PC-3 (cell line): ENCODE results near the gene PRTN3. TPM values are rescaled to one million over a fixed set of nuclear protein-coding genes. Genes with fewer than 3 reads are reported as not detected.

Experiments
- ATAC-seq: fragments of 200-7000 bp; cut with Tn5 transposase; 2 replicates; pipeline ENCODE4 v1.9.1; 2020; ENCODE audit warnings: mild to moderate bottlenecking, moderate library complexity
- BruUV-seq: library from RNA; stranded (reverse); fragments of 400-500 nt; replicated peaks from 2 replicates; lab custom pipeline; 2021; lab: Mats Ljungman, UMichigan
- CTCF ChIA-PET: fragments of 300-600 bp; sonication (Branson Sonifier 250); formaldehyde crosslinking; loops from one replicate; lab custom pipeline; 2022; ENCODE audit warnings: antibody characterized with exemption; lab: Charles Lee
- POLR2A ChIA-PET: fragments of 300-600 bp; sonication (Branson Sonifier 250); formaldehyde crosslinking; loops from one replicate; lab custom pipeline; 2022; ENCODE audit warnings: antibody characterized with exemption; ENCODE audit not compliant: unreplicated experiment; lab: Charles Lee
- DNase-seq: peaks from one replicate; pipeline ENCODE4 v3.0.0-alpha.2; 2015
- H2AFZ ChIP-seq: fragments of 300-600 bp; sonication (generic); 2 replicates; pipeline ENCODE4 v1.6.0; 2016; ENCODE audit warnings: antibody characterized with exemption, low read length
- H3F3A ChIP-seq: fragments of 300-600 bp; sonication (generic); one replicate; pipeline ENCODE4 v1.6.0; 2017; ENCODE audit warnings: antibody characterized with exemption, low read length, control low read depth, mild to moderate bottlenecking; ENCODE audit not compliant: unreplicated experiment
- H3K27ac ChIP-seq: fragments of 300-600 bp; sonication (generic); 2 replicates; pipeline ENCODE4 v1.5.1; 2016; ENCODE audit warnings: mild to moderate bottlenecking, low read length
- H3K27me3 ChIP-seq: fragments of 300-600 bp; sonication (generic); 2 replicates; pipeline ENCODE4 v1.6.1; 2016; ENCODE audit warnings: low read length, mixed read lengths
- H3K36me3 ChIP-seq: fragments of 300-600 bp; sonication (generic); 2 replicates; pipeline ENCODE4 v1.6.1; 2016; ENCODE audit warnings: low read depth, mixed run types, low read length, mixed read lengths
- H3K4me1 ChIP-seq: fragments of 300-600 bp; sonication (generic); 2 replicates; pipeline ENCODE4 v1.5.1; 2016; ENCODE audit warnings: low read length; ENCODE audit not compliant: insufficient read depth
- H3K4me2 ChIP-seq: fragments of 300-600 bp; sonication (generic); 2 replicates; pipeline ENCODE4 v1.6.0; 2016; ENCODE audit warnings: low read length
- H3K4me3 ChIP-seq: fragments of 300-600 bp; sonication (generic); 2 replicates; pipeline ENCODE4 v1.5.1; 2016; ENCODE audit warnings: mild to moderate bottlenecking, low read length, mixed read lengths
- H3K79me2 ChIP-seq: fragments of 300-600 bp; sonication (generic); 2 replicates; pipeline ENCODE4 v1.6.1; 2017; ENCODE audit warnings: low read length, mixed read lengths
- H3K9ac ChIP-seq: fragments of 300-600 bp; sonication (generic); 2 replicates; pipeline ENCODE4 v1.6.0; 2016; ENCODE audit warnings: mild to moderate bottlenecking, low read length
- H3K9me2 ChIP-seq: fragments of 300-600 bp; sonication (generic); replicated peaks from 2 replicates; pipeline ENCODE4 v1.6.1; 2016; ENCODE audit warnings: mixed run types, low read length, mixed read lengths
- H3K9me3 ChIP-seq: fragments of 300-600 bp; sonication (generic); 2 replicates; pipeline ENCODE4 v1.6.1; 2016; ENCODE audit warnings: low read length, mixed read lengths
- H4K20me1 ChIP-seq: fragments of 300-600 bp; sonication (generic); 2 replicates; pipeline ENCODE4 v1.6.1; 2016; ENCODE audit warnings: low read length, mixed read lengths
- CTCF ChIP-seq: fragments of 300-600 bp; sonication (generic); conservative IDR thresholded peaks from 2 replicates; pipeline ENCODE4 v1.5.1; 2017; ENCODE audit warnings: antibody characterized with exemption, low read depth, mild to moderate bottlenecking, low read length
- EZH2 ChIP-seq: fragments of 300-600 bp; sonication (generic); IDR thresholded peaks from one replicate; pipeline ENCODE4 v1.6.1; 2017; ENCODE audit warnings: antibody characterized with exemption, mild to moderate bottlenecking, low read length; ENCODE audit not compliant: unreplicated experiment
- EZH2phosphoT487 ChIP-seq: fragments of 300-600 bp; sonication (generic); IDR thresholded peaks from 2 replicates; pipeline ENCODE4 v1.6.1; 2018; ENCODE audit warnings: mild to moderate bottlenecking, antibody characterized with exemption, low read length, borderline replicate concordance
- intact Hi-C: fragments of 100-400 bp; cut with micrococcal nuclease; formaldehyde crosslinking; loops from 2 replicates; pipeline ENCODE4 v1.9.0; 2023
- total RNA-seq: library from RNA; depleted of rRNA; stranded (reverse); fragments of >200 nt; gene quantifications from 2 replicates; pipeline ENCODE4 v1.2.3, GENCODE V29; 2014

PRTN3 gene
- total RNA-seq, 1 experiment from 2014 or later: 0.29 TPM

GRCh38 chr19:812049-812746 is 28.6 kb upstream of the PRTN3 start:
- no peak for DNase-seq
- no peak overlapping the region for H3K4me3 ChIP-seq
- no peaks in the 10 kb centered on the region for H3K9me3 ChIP-seq
- intact Hi-C loops: no loop called here
- H4K20me1 ChIP-seq: peaks cover 12% of the 10 kb centered on the region
- H3K27ac ChIP-seq: no peak overlapping the region
- CTCF ChIA-PET: no interaction called here
- no peak for ATAC-seq
- no peaks in the 10 kb centered on the region for H3K27me3 ChIP-seq
- no peak overlapping the region for H3K9ac ChIP-seq
- no peak overlapping the region for H2AFZ ChIP-seq
- no TSS peak for BruUV-seq
- H3K4me1 ChIP-seq: no peaks in the 10 kb centered on the region
- TF ChIP-seq CTCF (no peak), EZH2 (no peak), EZH2phosphoT487 (no peak)
- peaks cover 31% of the 10 kb centered on the region for H3K36me3 ChIP-seq
- no peaks in the 10 kb centered on the region for H3F3A ChIP-seq
- POLR2A ChIA-PET: no interaction called here
- no peaks in the 10 kb centered on the region for H3K9me2 ChIP-seq
- peaks cover 9% of the 10 kb centered on the region for H3K79me2 ChIP-seq
- H3K4me2 ChIP-seq: no peak overlapping the region

- intact Hi-C loops: no loop called here
- H3K27me3 ChIP-seq: no peaks in the 10 kb centered on the region
- no peaks in the 10 kb centered on the region for H3K4me1 ChIP-seq
- H3K36me3 ChIP-seq: peaks cover 25% of the 10 kb centered on the region
- no peak for ATAC-seq
- H4K20me1 ChIP-seq: peaks cover 7% of the 10 kb centered on the region
- H3K9me3 ChIP-seq: no peaks in the 10 kb centered on the region
- ChIA-PET CTCF (no interaction called here), POLR2A (no interaction called here)
- no peak overlapping the region for H2AFZ ChIP-seq
- no peak overlapping the region for H3K27ac ChIP-seq
- TF ChIP-seq EZH2phosphoT487 (no peak), CTCF (no peak), EZH2 (no peak)
- H3K9me2 ChIP-seq: no peaks in the 10 kb centered on the region
- H3K79me2 ChIP-seq: peaks cover 3% of the 10 kb centered on the region; the same call in 1 of the 2 replicates
- no peak overlapping the region for H3K4me2 ChIP-seq
- no peak overlapping the region for H3K4me3 ChIP-seq
- no peak for DNase-seq
- no peaks in the 10 kb centered on the region for H3F3A ChIP-seq
- no peak overlapping the region for H3K9ac ChIP-seq
- BruUV-seq: no TSS peak
Measured at GRCh38 chr19:812747-813218, 28.0 kb upstream of the PRTN3 start.
